ENCODE data around the gene S100B. TPM values are rescaled to one million over a fixed set of nuclear protein-coding genes. Genes with fewer than 3 reads are reported as not detected.
A peak's percentile ranks its signal among the peaks of the same experiment; 100 is the strongest.

The S100B gene
- total and polyA plus RNA-seq, 9 of the 15 experiments (the other 6 are each of a cell fraction or from before 2014, with no cell fraction given), result not detected

DNA sequence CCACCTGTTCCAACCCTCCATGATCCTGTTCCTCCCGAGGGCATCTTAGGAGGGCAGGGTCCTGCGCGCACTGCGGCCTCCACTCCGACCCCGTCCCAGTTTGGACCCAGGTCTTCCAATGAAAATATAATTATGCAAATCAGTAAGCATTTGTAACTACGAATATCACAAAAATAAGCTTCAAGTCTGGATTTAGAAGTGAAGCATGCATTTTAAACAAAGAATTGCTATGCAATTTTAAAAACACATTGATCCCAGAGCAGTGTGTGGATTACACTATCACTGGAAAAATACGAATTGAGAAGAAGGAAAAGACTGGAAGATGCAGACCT is 31.3 kb upstream of the S100B start (continued):
- no peak for TF ChIP-seq ZNF41 (CRISPR knock-in tag; conservative IDR thresholded peaks at IDR 0.05)
- TF ChIP-seq, protein P1, sequence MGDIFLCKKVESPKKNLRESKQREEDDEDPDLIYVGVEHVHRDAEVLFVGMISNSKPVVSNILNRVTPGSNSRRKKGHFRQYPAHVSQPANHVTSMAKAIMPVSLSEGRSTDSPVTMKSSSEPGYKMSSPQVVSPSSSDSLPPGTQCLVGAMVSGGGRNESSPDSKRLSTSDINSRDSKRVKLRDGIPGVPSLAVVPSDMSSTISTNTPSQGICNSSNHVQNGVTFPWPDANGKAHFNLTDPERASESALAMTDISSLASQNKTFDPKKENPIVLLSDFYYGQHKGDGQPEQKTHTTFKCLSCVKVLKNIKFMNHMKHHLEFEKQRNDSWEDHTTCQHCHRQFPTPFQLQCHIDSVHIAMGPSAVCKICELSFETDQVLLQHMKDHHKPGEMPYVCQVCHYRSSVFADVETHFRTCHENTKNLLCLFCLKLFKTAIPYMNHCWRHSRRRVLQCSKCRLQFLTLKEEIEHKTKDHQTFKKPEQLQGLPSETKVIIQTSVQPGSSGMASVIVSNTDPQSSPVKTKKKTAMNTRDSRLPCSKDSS (IDR thresholded peaks at IDR 0.05; ENCODE audit: low read depth, partially characterized antibody), result no peak
- TF ChIP-seq HCFC1 (IDR thresholded peaks at IDR 0.05; ENCODE audit: low read depth, low read length), result no peak
- TF ChIP-seq ZNF133 (CRISPR knock-in tag; IDR thresholded peaks at IDR 0.05), result no peak
- TF ChIP-seq ZBTB8A (IDR thresholded peaks at IDR 0.05; ENCODE audit: partially characterized antibody), result no peak
- no peak for TF ChIP-seq TEAD4 (IDR thresholded peaks at IDR 0.05; ENCODE audit: low read length)
- TF ChIP-seq TEAD4 (CRISPR knock-in tag; IDR thresholded peaks at IDR 0.05; ENCODE audit: borderline replicate concordance), result no peak
- TF ChIP-seq FOXP1 (CRISPR knock-in tag; IDR thresholded peaks at IDR 0.05), result no peak
- TF ChIP-seq ZNF232 (CRISPR knock-in tag; IDR thresholded peaks at IDR 0.05), result no peak
- TF ChIP-seq CBFA2T3 (IDR thresholded peaks at IDR 0.05), result no peak
- TF ChIP-seq, protein P2, sequence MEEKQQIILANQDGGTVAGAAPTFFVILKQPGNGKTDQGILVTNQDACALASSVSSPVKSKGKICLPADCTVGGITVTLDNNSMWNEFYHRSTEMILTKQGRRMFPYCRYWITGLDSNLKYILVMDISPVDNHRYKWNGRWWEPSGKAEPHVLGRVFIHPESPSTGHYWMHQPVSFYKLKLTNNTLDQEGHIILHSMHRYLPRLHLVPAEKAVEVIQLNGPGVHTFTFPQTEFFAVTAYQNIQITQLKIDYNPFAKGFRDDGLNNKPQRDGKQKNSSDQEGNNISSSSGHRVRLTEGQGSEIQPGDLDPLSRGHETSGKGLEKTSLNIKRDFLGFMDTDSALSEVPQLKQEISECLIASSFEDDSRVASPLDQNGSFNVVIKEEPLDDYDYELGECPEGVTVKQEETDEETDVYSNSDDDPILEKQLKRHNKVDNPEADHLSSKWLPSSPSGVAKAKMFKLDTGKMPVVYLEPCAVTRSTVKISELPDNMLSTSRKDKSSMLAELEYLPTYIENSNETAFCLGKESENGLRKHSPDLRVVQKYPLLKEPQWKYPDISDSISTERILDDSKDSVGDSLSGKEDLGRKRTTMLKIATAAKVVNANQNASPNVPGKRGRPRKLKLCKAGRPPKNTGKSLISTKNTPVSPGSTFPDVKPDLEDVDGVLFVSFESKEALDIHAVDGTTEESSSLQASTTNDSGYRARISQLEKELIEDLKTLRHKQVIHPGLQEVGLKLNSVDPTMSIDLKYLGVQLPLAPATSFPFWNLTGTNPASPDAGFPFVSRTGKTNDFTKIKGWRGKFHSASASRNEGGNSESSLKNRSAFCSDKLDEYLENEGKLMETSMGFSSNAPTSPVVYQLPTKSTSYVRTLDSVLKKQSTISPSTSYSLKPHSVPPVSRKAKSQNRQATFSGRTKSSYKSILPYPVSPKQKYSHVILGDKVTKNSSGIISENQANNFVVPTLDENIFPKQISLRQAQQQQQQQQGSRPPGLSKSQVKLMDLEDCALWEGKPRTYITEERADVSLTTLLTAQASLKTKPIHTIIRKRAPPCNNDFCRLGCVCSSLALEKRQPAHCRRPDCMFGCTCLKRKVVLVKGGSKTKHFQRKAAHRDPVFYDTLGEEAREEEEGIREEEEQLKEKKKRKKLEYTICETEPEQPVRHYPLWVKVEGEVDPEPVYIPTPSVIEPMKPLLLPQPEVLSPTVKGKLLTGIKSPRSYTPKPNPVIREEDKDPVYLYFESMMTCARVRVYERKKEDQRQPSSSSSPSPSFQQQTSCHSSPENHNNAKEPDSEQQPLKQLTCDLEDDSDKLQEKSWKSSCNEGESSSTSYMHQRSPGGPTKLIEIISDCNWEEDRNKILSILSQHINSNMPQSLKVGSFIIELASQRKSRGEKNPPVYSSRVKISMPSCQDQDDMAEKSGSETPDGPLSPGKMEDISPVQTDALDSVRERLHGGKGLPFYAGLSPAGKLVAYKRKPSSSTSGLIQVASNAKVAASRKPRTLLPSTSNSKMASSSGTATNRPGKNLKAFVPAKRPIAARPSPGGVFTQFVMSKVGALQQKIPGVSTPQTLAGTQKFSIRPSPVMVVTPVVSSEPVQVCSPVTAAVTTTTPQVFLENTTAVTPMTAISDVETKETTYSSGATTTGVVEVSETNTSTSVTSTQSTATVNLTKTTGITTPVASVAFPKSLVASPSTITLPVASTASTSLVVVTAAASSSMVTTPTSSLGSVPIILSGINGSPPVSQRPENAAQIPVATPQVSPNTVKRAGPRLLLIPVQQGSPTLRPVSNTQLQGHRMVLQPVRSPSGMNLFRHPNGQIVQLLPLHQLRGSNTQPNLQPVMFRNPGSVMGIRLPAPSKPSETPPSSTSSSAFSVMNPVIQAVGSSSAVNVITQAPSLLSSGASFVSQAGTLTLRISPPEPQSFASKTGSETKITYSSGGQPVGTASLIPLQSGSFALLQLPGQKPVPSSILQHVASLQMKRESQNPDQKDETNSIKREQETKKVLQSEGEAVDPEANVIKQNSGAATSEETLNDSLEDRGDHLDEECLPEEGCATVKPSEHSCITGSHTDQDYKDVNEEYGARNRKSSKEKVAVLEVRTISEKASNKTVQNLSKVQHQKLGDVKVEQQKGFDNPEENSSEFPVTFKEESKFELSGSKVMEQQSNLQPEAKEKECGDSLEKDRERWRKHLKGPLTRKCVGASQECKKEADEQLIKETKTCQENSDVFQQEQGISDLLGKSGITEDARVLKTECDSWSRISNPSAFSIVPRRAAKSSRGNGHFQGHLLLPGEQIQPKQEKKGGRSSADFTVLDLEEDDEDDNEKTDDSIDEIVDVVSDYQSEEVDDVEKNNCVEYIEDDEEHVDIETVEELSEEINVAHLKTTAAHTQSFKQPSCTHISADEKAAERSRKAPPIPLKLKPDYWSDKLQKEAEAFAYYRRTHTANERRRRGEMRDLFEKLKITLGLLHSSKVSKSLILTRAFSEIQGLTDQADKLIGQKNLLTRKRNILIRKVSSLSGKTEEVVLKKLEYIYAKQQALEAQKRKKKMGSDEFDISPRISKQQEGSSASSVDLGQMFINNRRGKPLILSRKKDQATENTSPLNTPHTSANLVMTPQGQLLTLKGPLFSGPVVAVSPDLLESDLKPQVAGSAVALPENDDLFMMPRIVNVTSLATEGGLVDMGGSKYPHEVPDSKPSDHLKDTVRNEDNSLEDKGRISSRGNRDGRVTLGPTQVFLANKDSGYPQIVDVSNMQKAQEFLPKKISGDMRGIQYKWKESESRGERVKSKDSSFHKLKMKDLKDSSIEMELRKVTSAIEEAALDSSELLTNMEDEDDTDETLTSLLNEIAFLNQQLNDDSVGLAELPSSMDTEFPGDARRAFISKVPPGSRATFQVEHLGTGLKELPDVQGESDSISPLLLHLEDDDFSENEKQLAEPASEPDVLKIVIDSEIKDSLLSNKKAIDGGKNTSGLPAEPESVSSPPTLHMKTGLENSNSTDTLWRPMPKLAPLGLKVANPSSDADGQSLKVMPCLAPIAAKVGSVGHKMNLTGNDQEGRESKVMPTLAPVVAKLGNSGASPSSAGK (IDR thresholded peaks at IDR 0.05), result 0 out of 2 replicates have a peak, but pooled peaks have one; percentile 32
- no peak for TF ChIP-seq TAF1 (IDR thresholded peaks at IDR 0.05; ENCODE audit: control insufficient read depth, extremely low read depth, insufficient read depth, low read length, severe bottlenecking)
- TF ChIP-seq BMI1 (IDR thresholded peaks at IDR 0.05; ENCODE audit: low read length), result no peak
- TF ChIP-seq, protein P3, sequence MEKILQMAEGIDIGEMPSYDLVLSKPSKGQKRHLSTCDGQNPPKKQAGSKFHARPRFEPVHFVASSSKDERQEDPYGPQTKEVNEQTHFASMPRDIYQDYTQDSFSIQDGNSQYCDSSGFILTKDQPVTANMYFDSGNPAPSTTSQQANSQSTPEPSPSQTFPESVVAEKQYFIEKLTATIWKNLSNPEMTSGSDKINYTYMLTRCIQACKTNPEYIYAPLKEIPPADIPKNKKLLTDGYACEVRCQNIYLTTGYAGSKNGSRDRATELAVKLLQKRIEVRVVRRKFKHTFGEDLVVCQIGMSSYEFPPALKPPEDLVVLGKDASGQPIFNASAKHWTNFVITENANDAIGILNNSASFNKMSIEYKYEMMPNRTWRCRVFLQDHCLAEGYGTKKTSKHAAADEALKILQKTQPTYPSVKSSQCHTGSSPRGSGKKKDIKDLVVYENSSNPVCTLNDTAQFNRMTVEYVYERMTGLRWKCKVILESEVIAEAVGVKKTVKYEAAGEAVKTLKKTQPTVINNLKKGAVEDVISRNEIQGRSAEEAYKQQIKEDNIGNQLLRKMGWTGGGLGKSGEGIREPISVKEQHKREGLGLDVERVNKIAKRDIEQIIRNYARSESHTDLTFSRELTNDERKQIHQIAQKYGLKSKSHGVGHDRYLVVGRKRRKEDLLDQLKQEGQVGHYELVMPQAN (IDR thresholded peaks at IDR 0.05; ENCODE audit: borderline replicate concordance), result 0 out of 2 replicates have a peak, but pooled peaks have one; percentile 45
- TF ChIP-seq POLR2AphosphoS5 (IDR thresholded peaks at IDR 0.05; ENCODE audit: control insufficient read depth, insufficient read depth, low read depth, low read length), result no peak

Data from K562 (cell line).